ENCODE measurements around the gene MAGEA9B.
"Not testable (repeated sequence)": the region's sequence is repeated elsewhere in the genome, so short reads cannot be mapped to it uniquely, and the experiment has no call there.

The MAGEA9B gene

DNA sequence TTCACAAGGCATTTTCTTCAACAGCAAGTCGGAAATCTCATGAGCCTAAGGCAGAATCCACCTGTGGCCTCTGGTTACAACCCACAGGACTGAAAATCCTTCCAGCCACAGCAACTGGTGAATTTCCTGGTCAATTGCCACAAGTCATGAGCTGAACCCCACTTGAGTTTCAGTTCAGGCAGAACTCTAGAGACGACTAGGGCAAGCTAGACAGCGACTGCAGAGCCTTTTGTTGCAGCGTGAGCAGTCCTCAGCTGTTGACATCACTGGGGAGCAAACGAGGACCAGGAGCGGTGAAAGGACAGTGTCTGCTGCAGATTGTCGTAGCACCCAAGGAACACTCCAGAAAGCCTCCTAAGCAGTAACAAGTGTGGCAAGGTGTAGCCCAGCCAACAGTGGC is 8.7 kb upstream of the MAGEA9B start:
- not testable (repeated sequence) for H4K20me1 ChIP-seq (ENCODE audit: insufficient read depth, low read length); H3K4me1 ChIP-seq (ENCODE audit: low read length); H3K4me2 ChIP-seq (ENCODE audit: low read depth, low read length); H3K9ac ChIP-seq (ENCODE audit: low read length); H3K27ac ChIP-seq (ENCODE audit: low read length); H3K9me3 ChIP-seq (replicated peaks; ENCODE audit: insufficient read depth, low read length); H3K4me3 ChIP-seq (ENCODE audit: low read length); DNase-seq; H3K9me2 ChIP-seq (replicated peaks; ENCODE audit: insufficient read depth, low read length); H2AFZ ChIP-seq (ENCODE audit: low read length); H3K79me2 ChIP-seq (ENCODE audit: low read length); H3F3A ChIP-seq (ENCODE audit: insufficient read depth, low read length); H3K36me3 ChIP-seq (replicated peaks; ENCODE audit: insufficient read depth, low read length); H3K27me3 ChIP-seq (replicated peaks; ENCODE audit: insufficient read depth, low read length)

DNA sequence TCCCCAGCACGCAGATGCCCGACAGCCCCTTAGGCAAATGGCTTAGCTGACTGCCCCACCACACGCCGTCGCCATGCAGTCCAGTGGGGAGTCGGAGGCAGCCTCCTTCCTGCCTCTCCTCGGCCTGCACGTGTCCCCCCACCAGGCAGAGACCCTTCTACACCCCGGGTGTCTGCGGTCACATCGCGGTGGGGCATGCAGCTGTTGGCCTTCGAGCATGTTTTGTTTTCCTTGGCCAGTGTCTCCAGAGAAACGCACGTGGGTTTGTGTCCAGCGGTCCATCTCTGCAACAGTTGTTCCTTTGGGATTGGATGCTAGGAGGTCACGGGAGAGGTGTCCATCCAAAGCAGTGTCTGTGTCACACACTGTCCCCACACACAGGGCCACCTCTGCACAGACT is 8.0 kb upstream of the MAGEA9B start, which contains the start of gene HSFX2:
Gene HSFX2, minus strand, starts transcription at position 101 of the 400 bp plus-strand sequence. CDS start 614 bp downstream, outside the sequence.
- not testable (repeated sequence) for H2AFZ ChIP-seq (ENCODE audit: low read length); H3K4me1 ChIP-seq (ENCODE audit: low read length); H3K27me3 ChIP-seq (replicated peaks; ENCODE audit: insufficient read depth, low read length); H3K9me3 ChIP-seq (replicated peaks; ENCODE audit: insufficient read depth, low read length); H3K27ac ChIP-seq (ENCODE audit: low read length); H3K9ac ChIP-seq (ENCODE audit: low read length); H4K20me1 ChIP-seq (ENCODE audit: insufficient read depth, low read length); H3K4me3 ChIP-seq (ENCODE audit: low read length); H3K9me2 ChIP-seq (replicated peaks; ENCODE audit: insufficient read depth, low read length); H3K4me2 ChIP-seq (ENCODE audit: low read depth, low read length); H3K36me3 ChIP-seq (replicated peaks; ENCODE audit: insufficient read depth, low read length); H3F3A ChIP-seq (ENCODE audit: insufficient read depth, low read length); H3K79me2 ChIP-seq (ENCODE audit: low read length); DNase-seq

DNA sequence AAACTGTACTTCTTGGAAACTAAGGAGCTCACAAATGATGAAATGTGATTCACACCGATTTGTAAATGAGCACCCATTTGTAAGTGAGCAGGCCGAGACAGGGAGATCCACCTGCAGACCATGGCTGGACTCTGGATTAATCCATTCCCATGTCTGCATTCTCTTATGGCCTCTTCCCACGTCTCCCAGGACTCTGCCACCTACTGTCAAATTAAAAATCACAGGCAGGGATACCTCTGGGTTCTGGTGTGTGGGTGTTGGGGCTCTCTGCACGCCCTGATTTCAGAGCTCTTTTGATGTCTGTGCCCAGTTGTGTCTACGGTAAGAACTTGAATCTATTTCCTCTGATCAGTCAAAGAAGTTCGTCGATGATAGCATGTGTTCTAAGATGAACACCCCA is 3.7 kb upstream of the MAGEA9B start:
- H3K4me3 ChIP-seq (ENCODE audit: low read length); H3K27ac ChIP-seq (ENCODE audit: low read length); H3K9me3 ChIP-seq (replicated peaks; ENCODE audit: insufficient read depth, low read length); DNase-seq; H2AFZ ChIP-seq (ENCODE audit: low read length); H3K27me3 ChIP-seq (replicated peaks; ENCODE audit: insufficient read depth, low read length); H3K36me3 ChIP-seq (replicated peaks; ENCODE audit: insufficient read depth, low read length); H3K9ac ChIP-seq (ENCODE audit: low read length); H3K79me2 ChIP-seq (ENCODE audit: low read length); H3K9me2 ChIP-seq (replicated peaks; ENCODE audit: insufficient read depth, low read length); H3K4me1 ChIP-seq (ENCODE audit: low read length); H4K20me1 ChIP-seq (ENCODE audit: insufficient read depth, low read length); H3K4me2 ChIP-seq (ENCODE audit: low read depth, low read length); H3F3A ChIP-seq (ENCODE audit: insufficient read depth, low read length): not testable (repeated sequence)

- not testable (repeated sequence) for H3K4me1 ChIP-seq (ENCODE audit: low read length); H3K79me2 ChIP-seq (ENCODE audit: low read length); H3K36me3 ChIP-seq (replicated peaks; ENCODE audit: insufficient read depth, low read length); H4K20me1 ChIP-seq (ENCODE audit: insufficient read depth, low read length); H3K4me2 ChIP-seq (ENCODE audit: low read depth, low read length); H3K9me2 ChIP-seq (replicated peaks; ENCODE audit: insufficient read depth, low read length); H3F3A ChIP-seq (ENCODE audit: insufficient read depth, low read length); H3K27me3 ChIP-seq (replicated peaks; ENCODE audit: insufficient read depth, low read length); H3K4me3 ChIP-seq (ENCODE audit: low read length); H3K9me3 ChIP-seq (replicated peaks; ENCODE audit: insufficient read depth, low read length); H3K27ac ChIP-seq (ENCODE audit: low read length); H3K9ac ChIP-seq (ENCODE audit: low read length); H2AFZ ChIP-seq (ENCODE audit: low read length); DNase-seq
Observed at GRCh38 chrX:149585631-149586030, 1.6 kb downstream of the MAGEA9B start.

DNA sequence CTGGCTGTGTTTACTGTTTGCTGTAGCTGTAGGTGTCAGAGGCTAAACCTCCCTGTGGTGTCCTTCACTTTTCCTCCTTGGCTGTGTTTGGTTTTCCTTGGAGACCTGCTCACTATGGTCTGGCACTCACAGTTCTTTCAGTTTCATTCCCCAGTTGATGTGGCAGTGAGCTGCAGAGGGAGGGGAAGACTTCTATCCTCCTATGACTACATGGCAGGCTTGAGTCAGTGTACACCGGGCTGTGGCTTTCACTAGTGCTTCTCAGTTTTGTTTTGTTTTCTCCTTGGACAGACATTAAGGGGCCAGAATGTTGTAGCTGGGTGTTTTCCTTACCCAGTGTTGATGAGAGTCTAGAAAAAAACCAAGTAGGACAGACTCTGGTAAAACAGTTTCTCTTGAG is 13.8 kb downstream of the MAGEA9B start:
- H3K4me3 ChIP-seq (ENCODE audit: low read length); H2AFZ ChIP-seq (ENCODE audit: low read length); H3K27ac ChIP-seq (ENCODE audit: low read length); H3K4me2 ChIP-seq (ENCODE audit: low read depth, low read length); H3K9ac ChIP-seq (ENCODE audit: low read length); H3K4me1 ChIP-seq (ENCODE audit: low read length); H3F3A ChIP-seq (ENCODE audit: insufficient read depth, low read length); H3K36me3 ChIP-seq (replicated peaks; ENCODE audit: insufficient read depth, low read length); H4K20me1 ChIP-seq (ENCODE audit: insufficient read depth, low read length); H3K79me2 ChIP-seq (ENCODE audit: low read length); H3K27me3 ChIP-seq (replicated peaks; ENCODE audit: insufficient read depth, low read length); H3K9me2 ChIP-seq (replicated peaks; ENCODE audit: insufficient read depth, low read length); DNase-seq; H3K9me3 ChIP-seq (replicated peaks; ENCODE audit: insufficient read depth, low read length): not testable (repeated sequence)

DNA sequence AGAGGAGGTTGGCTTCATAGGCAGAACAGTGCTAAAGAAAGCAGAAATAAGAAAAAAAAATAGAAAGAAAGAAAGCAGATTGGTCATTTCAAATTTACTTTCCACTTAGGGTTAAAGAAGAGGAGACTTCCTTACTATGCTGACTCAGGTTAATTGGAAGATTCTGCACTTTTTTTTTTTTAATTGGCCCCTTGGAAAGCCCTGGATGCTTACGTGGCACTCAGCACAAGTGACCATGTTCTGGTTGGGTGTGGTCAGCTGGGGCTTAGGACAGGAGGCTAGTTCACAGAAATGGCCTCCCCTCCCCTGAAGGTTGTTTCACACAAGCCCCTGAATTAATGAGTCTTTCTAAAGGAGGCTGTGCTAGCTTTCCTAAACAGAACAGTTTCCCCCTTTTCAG is 14.5 kb downstream of the MAGEA9B start:
- no peak overlapping the region for H3K4me3 ChIP-seq (ENCODE audit: low read length)
- H3F3A ChIP-seq (ENCODE audit: insufficient read depth, low read length): no peaks in the 10 kb centered on the region
- H4K20me1 ChIP-seq (ENCODE audit: insufficient read depth, low read length): no peaks in the 10 kb centered on the region
- no peak for TF ChIP-seq EZH2 (optimal IDR thresholded peaks at IDR 0.05; ENCODE audit: low read depth, low read length)
- TF ChIP-seq, protein P1, sequence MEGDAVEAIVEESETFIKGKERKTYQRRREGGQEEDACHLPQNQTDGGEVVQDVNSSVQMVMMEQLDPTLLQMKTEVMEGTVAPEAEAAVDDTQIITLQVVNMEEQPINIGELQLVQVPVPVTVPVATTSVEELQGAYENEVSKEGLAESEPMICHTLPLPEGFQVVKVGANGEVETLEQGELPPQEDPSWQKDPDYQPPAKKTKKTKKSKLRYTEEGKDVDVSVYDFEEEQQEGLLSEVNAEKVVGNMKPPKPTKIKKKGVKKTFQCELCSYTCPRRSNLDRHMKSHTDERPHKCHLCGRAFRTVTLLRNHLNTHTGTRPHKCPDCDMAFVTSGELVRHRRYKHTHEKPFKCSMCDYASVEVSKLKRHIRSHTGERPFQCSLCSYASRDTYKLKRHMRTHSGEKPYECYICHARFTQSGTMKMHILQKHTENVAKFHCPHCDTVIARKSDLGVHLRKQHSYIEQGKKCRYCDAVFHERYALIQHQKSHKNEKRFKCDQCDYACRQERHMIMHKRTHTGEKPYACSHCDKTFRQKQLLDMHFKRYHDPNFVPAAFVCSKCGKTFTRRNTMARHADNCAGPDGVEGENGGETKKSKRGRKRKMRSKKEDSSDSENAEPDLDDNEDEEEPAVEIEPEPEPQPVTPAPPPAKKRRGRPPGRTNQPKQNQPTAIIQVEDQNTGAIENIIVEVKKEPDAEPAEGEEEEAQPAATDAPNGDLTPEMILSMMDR (IDR thresholded peaks at IDR 0.05; ENCODE audit: low read length): no peak
- TF ChIP-seq EZH2phosphoT487 (IDR thresholded peaks at IDR 0.05; ENCODE audit: low read length): no peak
- H3K4me2 ChIP-seq (ENCODE audit: low read depth, low read length): no peak overlapping the region
- H3K36me3 ChIP-seq (replicated peaks; ENCODE audit: insufficient read depth, low read length): no peaks in the 10 kb centered on the region
- no peaks in the 10 kb centered on the region for H3K79me2 ChIP-seq (ENCODE audit: low read length)
- no peaks in the 10 kb centered on the region for H3K9me3 ChIP-seq (replicated peaks; ENCODE audit: insufficient read depth, low read length)
- H3K27ac ChIP-seq (ENCODE audit: low read length): no peak overlapping the region
- no peak overlapping the region for H2AFZ ChIP-seq (ENCODE audit: low read length)
- H3K9ac ChIP-seq (ENCODE audit: low read length): no peak overlapping the region
- DNase-seq: no peak
- H3K27me3 ChIP-seq (replicated peaks; ENCODE audit: insufficient read depth, low read length): no peaks in the 10 kb centered on the region
- H3K9me2 ChIP-seq (replicated peaks; ENCODE audit: insufficient read depth, low read length): no peaks in the 10 kb centered on the region
- no peaks in the 10 kb centered on the region for H3K4me1 ChIP-seq (ENCODE audit: low read length)

All from MM.1S (cell line).